GM19324 (cell line): Measurements from ENCODE around the gene NRDC.
A peak's percentile ranks its signal among the peaks of the same experiment; 100 is the strongest.

ENCODE experiments used
- ATAC-seq: cut with Tn5 transposase; IDR thresholded peaks from one replicate; pipeline ENCODE4 v1.9.1; 2021; ENCODE audit warnings: mild to moderate bottlenecking, moderate library complexity; ENCODE audit not compliant: unreplicated experiment, low FRiP score

The NRDC gene, protein sequence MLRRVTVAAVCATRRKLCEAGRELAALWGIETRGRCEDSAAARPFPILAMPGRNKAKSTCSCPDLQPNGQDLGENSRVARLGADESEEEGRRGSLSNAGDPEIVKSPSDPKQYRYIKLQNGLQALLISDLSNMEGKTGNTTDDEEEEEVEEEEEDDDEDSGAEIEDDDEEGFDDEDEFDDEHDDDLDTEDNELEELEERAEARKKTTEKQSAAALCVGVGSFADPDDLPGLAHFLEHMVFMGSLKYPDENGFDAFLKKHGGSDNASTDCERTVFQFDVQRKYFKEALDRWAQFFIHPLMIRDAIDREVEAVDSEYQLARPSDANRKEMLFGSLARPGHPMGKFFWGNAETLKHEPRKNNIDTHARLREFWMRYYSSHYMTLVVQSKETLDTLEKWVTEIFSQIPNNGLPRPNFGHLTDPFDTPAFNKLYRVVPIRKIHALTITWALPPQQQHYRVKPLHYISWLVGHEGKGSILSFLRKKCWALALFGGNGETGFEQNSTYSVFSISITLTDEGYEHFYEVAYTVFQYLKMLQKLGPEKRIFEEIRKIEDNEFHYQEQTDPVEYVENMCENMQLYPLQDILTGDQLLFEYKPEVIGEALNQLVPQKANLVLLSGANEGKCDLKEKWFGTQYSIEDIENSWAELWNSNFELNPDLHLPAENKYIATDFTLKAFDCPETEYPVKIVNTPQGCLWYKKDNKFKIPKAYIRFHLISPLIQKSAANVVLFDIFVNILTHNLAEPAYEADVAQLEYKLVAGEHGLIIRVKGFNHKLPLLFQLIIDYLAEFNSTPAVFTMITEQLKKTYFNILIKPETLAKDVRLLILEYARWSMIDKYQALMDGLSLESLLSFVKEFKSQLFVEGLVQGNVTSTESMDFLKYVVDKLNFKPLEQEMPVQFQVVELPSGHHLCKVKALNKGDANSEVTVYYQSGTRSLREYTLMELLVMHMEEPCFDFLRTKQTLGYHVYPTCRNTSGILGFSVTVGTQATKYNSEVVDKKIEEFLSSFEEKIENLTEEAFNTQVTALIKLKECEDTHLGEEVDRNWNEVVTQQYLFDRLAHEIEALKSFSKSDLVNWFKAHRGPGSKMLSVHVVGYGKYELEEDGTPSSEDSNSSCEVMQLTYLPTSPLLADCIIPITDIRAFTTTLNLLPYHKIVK

DNA sequence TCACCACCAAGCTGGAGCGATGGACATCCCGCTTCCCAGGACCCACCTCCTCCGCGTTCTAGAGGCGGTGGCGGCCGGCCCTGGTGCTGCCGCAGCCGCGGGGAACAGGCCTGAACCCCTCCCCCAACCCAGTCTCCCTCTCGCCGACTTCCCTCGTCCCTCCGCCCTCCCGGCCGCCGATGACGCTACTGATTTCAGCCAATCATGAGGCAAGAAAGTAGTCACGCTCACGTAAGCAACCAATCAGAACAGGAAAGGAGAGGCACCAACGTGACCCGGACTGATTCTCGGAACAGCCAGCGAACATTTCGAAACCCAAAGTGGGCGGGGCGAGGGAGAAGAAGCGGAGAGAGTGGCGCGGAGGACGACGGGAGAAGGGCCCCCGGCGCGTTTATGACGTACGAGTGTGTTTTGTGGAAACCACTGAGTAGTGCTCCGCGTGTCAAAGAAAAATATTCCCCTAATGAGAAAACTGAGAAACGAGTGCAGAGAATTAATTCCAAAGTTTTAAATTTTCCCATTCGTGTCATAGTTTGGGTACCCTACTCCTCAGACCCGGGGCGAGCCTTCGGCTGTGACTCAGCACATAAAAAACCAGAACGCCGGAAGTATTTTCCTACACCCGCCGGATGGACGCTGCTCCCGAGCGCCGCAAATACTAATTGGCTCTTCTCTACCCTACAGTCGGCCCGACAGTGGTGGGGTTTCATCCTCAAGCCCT lies at the start of gene NRDC:
TSS of gene NRDC (minus strand) at position 112 of the 721 bp plus-strand sequence. CDS start 112 bp downstream, outside the sequence.
- peak; percentile 96 for ATAC-seq

DNA sequence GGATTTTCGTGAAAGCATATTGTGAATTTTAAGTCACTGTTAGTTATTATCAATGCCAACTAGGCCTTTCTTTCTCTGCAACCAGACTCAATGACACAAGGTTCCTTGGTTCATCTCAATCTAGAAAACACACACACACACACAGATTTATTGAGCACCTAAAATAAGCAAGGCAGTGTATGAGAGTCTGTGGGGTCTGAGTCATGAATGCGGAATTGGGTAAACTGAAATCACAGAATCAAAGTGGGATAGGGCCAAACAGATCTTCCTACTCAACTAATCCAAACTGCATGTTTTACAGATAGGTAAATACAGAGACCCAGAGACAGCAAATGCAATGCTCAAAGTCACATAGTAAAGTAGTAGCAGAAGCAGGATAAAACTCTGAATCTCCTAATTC lies 48.5 kb upstream of the NRDC start:
- ATAC-seq, result no peak

DNA sequence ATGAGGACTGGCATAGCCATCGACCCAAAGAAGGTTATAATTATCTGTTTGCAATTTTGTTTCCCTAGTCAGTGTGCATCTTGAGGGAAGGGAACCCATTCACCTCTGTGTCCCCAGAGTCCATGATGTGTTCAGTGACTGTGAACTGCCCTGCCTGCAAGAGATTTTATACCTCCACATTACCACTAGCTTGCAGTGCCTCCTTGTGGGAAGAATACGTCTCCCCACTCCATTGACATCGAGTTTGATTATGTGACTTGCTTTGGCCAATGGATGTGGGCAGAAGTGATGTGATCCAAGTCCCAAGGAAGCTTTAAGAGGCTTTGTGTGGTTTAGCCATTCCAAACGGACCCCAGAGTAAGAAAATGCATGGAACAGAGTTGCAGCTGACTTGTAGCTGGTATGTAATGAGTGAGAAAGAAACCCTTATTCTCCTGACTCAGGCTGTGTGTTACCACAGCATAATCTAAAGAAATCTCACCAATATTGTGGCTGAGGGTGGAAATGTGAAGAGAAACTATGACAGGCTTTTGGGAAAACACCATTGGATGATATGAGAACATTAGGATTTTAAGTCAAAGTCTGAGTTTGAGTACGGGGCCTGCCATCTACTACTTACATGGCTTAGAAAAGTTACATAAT lies 47.8 kb upstream of the NRDC start:
- ATAC-seq, result no peak

DNA sequence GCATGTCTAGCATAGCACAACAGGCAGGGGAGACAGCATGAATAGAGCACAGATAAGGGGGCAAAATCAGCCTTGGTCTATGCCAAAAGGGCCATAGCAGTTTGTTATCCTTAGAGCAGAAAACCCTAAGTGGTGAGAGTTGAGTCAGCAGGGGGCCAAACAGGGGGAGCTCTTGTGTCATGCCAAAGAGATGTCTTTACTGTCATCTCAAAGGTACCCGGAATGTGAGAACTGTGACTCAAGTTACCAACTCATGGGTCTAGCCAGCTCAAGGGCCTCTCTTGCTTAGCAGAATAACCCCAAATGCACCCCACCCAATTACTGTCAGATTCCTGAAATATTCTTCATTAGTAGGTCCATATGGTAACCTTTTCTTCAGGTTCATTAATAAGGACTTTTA lies 45.9 kb upstream of the NRDC start:
- no peak for ATAC-seq

DNA sequence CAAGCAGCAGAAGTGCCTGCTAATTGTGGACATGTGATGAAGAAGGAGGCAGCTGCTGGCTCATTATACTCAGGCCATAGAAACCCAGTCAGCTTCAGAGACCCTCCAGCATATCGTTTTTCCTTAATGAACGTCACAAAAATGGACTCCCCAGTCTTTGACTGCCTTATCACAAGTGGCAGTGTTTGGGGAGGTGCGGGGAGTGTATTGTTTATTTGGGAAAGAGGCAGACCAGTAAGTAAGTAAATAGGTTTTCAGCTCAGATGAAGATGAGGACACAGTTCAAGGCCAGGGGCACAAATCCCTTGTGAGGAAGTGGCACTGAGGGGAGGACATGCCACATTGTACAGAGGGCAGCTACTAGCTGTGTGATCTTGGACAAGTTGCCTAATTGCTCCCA lies 43.5 kb upstream of the NRDC start:
- no peak for ATAC-seq

DNA sequence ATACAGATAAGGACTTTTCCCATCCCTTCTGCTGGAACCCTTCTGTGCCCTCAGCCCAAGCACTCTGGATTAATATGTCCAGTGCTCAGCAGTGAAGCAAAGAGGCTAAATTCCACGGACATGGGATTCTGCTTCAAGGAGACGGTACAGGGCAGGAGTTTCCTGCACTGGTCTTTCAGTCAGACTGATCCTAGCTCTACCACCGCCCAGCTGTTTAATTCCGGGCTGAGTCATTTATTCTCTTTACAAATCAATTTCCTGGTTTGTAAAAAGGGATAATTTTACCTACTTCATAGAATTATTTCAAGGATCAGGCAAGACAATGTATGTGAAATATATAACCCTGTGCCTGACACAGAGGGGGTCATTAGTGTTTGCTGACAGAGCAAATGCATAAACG lies 41.6 kb upstream of the NRDC start:
- no peak for ATAC-seq

DNA sequence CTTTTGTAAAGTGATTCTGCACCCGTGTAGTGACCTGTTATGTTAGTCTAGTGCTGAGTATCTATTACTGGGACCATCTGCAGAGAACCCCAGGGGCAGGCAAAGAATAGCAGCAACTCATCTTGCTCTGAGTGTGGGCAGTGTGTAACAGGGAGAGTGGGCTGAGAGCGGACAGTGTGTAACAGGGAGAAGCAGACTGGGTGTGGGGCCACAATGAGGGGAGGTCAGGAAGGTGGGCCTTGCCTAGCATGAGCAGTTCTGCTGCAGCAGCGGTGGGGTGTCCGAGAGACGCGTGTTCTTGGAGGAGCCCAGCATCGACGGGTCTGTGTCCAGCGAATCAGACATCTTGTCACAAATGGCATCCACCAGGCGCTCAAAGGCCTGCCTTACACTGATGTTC lies 41.2 kb upstream of the NRDC start:
- no peak for ATAC-seq

DNA sequence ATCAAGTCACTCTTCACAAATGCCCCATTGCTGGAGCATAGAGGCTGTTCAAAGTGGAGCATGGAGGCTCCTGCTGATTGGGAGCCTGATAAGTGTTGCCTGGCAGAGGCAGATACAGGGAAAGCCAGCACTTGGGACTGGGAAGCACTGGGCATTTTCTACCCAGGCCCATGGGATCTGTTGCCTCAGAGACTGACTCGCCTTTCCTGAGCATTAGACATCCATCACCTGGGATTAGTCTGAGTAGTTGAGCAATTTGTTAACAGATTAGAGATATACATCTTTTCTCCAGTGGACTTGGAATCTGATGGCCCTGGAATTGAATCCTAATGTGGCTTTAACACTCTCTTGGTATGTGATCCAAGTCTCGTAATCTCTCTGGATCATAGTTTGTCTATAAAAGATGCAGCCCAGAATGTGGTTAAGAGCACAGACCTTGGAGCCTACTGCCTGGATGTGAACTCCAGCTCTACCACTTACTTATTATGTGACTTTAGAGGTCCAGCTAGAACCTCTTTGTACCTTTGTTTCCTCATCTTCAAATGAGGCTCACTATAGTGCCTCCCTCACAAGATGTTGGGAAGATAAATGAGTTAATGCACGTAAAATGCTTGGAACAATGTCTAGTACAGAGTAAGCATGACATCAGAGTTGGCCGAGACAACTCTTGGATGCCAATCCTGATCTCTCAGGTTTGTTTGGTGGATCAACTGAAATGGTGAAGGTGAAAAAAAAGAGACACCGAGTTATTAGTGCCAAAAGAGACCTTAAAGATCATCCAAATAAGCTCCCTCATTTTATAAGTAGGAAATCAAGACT lies 38.3 kb upstream of the NRDC start:
- no peak for ATAC-seq

DNA sequence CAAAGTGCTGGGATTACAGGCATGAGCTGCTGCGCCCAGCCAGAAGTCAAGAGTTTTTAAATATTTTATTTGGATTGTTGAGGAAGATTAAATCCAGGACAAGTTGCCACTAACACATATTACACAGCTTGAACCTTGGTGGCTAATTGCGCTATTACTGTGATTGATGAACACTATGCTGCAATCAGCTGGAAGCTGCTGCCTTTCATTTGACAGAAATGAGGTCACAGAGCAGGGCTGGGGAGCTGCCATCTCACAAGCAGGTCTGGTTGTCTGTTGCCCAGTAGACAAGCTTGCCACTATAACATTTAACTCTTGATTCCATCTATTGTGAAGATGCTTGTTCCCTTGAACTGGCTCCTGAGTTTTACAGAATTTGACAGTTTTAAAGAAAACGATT lies 37.4 kb upstream of the NRDC start:
- ATAC-seq, result no peak

DNA sequence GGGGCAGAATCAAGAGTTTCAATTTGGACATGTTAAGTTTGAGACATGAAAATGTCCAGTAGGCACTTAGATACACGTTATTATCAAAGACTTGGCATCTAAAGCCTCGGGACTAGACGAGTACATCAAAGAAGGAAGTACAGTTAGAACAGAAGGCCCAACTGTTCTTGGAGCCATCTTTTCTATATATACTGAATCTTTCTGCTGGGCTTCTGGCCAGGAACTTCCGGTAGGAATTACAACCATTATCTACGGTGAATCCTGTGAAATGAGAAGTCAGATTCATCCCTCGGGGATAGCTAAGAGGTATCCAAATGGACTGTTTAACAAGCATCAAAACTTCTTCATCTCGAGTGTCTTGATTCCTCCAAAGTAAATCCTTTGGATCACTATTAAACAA lies 34.4 kb upstream of the NRDC start:
- no peak for ATAC-seq

DNA sequence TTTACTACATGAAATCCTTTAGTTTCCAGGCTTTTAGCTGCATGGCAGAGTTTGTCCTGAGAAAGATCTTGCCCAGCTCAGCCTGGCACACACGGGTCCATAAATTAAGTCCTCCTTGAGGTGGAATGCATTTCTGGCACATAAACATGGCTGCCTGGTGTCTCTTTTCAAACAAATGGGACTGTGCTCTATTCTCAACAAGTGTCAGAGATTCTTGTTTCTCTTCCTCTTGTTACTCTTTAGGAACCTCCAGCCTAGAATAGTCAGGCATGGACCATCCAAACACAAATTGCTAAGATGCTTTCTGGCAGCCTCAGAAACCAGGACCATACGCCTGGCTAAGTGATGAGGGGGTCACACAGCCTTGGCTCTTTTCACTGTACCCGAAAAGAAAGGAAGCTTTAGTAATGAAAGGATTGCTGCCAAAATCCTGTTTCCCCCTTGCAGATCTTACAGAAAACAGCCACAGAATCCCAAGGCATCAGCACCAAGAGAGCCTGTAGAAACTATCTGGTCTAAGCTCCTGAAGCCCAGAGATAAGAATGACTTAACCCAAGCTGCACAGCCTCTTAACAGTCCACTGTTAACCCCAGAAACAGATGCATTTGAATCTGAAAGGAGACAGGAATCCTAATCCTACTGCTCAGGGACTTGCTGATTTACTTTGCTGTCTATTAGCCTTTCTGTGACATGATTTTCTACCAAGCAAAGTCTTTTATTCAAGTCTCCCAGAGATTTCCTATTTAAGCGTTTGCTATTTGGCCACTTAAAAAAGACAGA lies 31.9 kb upstream of the NRDC start:
- no peak for ATAC-seq

DNA sequence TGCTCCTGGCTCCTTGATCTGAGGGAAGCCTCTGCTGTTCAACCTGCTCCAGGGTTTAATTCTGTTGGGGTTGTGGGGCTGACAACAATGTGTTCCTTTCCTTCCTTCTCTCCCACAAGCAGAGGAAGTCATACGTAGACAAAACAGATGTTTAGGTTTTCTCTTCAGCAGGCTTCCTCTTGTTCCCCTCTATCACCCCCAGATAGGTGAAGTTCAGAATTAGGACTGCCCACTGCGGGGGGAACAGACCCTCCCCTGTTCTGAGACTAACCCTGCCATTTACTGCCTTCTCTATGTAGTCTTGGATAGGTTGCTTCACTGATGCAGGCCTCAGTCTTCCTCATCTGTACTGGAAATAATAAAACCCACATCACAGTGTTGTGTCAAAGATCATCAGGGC lies 30.0 kb upstream of the NRDC start:
- ATAC-seq, result no peak

DNA sequence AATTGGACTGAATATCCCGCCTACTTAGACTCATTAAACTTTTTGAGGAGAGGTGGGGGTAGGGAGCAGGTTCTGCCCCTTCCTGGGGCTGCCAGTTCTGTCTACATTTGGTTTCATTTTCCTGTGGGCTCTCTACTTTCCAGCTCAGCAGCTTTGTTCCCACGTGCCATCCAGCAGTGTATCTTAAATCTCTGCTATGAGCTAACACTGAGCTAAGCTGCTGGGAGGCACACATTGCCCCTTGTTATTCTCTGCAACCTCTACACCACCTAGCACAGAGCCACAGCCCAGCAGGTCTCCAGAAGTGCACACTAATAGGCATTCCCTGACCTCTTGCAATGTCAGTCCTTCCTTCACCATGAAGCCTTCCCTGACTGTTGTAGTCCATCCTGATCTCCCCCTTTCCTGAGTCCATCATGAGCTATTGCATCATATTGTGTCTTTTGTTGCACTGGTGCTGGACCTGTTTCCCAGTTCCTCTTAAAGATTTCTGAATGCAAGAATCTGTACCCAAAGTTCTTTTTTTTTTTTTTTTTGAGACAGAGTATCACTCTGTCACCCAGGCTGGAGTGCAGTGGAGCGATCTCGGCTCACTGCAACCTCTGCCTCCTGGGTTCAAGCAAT lies 28.7 kb upstream of the NRDC start:
- ATAC-seq, result no peak

DNA sequence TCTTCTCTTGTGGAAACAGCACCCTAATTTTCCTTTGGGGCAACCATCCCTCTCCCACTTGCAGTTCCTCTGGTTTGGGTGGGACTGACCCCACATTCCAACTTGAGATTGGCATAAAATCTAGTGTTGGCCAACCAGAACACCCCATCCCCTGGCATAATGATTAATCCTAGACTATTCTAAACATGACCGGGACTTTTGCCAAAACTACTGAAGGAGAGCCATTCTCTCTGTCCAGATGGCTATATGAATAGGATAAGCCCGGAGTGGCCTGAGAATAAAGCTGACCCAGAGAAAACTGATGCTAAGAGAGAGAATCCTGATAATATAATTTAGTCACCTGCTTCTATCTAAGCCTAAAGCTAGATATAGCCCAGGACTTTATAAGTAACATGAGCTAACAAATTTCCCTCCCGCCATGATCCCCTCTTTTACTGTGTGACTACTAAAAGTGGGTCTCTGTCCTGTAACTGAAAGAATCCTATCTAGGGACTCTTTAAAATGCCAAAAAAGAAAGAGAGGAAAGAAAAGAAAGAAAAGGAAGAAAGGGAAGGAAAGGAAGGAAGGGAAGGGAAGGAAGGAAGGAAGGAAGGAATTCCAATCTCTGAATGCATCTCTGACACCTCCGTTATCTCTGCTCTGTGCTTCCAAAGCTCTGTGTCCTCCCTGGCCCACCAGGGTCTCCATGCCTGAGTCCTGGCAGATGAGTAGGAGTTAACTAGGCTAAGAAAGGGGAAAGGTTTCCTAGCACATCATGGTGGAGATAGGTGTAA lies 28.0 kb upstream of the NRDC start:
- ATAC-seq, result no peak

DNA sequence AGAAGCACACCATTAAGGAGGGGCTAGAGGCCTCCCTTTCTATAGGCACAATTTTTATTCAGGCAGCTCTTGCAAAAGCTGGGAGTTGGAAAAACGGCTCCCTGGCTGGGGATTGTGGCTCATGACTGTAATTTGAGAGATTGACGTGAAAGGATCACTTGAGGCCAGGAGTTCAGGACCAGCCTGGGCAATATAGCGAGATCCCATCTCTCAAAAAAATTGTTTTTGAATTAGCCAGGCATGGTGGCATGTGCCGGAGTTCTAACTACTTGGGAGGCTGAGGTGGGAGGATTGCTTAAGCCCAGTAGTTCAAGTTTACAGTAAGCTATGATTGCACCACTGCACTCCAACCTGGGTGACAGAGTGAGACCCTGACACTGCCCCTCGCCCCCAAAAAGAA lies 23.9 kb upstream of the NRDC start:
- ATAC-seq, result no peak

DNA sequence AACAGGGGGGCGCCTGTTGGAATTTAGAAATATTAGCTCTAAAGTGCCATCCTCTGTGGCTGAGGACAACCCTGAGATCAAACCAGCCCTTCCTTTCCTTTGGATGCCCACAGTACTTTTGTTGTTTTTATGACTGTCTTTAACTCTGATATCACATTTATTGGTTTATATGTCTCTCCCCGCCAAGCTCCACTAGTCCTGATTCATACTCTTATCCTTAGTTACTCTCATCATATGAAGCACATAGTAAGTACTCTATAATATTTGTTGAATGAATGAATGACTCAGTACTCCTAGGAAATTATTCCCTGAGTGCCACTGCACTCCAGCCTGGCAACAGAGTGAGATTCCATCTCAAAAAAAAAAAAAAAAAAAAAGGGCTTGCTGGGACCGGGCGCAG lies 22.6 kb upstream of the NRDC start:
- no peak for ATAC-seq

DNA sequence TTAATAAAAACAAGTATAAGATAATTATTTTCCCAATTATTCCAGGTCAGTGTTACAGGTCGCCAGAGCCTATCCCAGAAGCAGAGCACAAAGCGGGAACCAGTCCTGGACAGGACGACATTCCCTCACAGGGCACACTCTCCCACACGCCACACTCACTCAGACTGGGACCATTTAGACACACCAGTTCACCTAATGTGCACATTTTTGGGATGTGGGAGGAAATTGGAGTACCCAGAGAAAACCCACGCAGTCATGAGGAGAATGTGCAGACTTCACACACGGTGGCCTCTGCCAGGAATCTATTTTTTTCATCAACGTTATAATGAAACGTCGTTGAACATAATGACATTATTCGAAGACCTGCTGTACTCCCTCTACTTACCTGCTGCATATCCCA lies 20.5 kb upstream of the NRDC start:
- no peak for ATAC-seq
